SK-N-MC (cell line): Measurements from ENCODE around the gene CHD2.

Experiments
- FOXP2 ChIP-seq: optimal IDR thresholded peaks from 2 replicates; pipeline ENCODE3; 2011; ENCODE audit warnings: mild to moderate bottlenecking, moderate library complexity; ENCODE audit not compliant: insufficient read depth; ENCODE audit errors: extremely low read length, control extremely low read depth
- POLR2AphosphoS5 ChIP-seq: IDR thresholded peaks from 2 replicates; pipeline ENCODE4 v1.6.1; 2012; ENCODE audit warnings: mild to moderate bottlenecking, low read depth, low read length, borderline replicate concordance

DNA sequence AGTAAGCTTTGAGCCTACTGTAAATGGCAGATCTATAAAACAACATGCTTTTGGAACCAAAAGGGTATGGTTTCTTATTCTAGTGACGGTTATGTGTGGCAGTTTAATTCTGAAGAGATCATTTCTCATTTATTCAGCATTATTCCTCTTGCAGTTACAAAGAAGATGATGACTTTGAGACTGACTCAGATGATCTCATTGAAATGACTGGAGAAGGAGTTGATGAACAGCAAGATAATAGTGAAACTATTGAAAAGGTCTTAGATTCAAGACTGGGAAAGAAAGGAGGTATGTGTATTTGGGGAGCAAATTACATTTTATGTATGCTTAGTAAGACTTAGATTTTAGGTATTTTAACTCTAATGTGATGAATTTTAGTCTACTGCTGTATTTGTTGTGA, 41.5 kb downstream of the CHD2 start:
- TF ChIP-seq POLR2AphosphoS5 (no peak), FOXP2 (no peak)
